HG03571 (cell line): ENCODE measurements around the gene ANO7.

Experiments
- ATAC-seq: cut with Tn5 transposase; IDR thresholded peaks from one replicate; pipeline ENCODE4 v1.9.1; 2021; ENCODE audit not compliant: unreplicated experiment

ANO7 gene

DNA sequence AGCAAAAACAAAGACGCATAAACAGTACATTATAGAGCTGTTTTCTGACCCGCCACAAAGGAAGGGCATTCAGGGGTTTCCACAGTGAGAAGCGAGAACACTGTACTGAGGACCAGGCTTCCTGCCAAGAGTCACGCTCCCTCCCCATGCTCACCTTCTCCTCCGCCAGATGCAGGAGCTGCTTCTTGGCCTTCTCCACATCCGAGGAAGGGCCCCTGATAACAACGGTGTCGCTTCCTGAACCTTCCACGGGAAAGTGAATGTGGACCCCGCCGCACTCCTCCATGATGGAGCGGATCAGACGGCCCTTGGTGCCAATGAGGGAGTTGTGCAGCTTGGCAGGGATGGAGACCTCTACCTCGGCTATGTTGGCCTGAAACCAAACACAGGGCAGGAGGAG lies 53.8 kb downstream of the ANO7 start:
- no peak for ATAC-seq

DNA sequence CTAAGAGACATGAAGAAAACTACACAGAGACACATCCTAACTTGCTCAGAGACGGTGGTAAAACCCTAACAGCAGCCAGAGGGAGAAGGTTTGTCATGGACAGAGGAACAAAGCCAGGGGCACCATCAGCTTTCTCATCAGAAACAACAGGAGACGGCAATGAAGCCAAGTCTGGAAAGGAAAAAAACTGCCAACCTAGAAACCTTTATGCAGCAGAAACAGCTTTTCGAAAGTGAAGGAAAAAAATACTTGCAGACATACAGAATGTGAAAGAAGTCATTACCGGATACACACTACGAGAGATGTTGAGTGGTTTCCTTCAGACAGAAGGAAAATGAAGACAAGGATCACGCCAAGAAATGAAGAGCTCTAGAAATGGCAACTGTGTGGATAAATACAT lies 55.9 kb downstream of the ANO7 start:
- ATAC-seq = no peak

DNA sequence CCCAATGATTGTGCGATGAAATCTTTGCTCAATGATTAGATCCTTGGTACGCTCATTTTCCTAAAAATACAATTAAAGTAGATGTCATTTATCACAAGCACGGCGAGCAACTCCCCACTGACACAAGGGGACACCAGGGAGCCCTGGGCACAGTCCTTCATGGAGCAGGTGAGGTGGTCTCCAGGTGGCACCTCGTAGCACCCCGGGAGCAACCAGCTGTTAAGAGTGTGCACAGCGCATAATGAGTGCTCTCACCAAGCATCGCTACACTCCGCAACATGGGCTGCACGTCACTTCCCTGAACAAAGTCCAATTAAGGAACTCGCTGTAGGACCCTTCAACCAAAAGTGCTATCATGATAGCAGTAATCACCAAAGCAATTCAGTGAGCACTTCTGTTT lies 59.8 kb downstream of the ANO7 start:
- no peak for ATAC-seq

DNA sequence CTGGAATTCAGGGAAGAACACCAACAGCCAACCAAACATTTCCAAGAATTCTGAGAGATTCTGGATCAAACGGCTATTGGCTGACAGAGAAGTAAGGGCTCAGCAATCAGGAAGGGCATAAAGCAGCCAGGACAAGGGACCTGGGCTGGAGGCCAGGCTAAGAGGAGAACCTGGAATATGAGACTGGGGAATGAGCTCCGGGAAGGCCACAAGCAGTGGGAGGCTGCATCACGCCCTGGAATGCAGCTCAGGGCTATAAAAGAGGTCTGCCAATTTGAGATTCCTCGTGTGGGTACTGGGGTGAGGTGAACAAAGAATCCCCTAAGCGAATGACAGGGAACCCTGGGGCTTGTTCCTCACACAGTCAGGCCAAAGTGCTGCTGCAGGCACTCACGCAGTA lies 60.4 kb downstream of the ANO7 start:
- no peak for ATAC-seq

DNA sequence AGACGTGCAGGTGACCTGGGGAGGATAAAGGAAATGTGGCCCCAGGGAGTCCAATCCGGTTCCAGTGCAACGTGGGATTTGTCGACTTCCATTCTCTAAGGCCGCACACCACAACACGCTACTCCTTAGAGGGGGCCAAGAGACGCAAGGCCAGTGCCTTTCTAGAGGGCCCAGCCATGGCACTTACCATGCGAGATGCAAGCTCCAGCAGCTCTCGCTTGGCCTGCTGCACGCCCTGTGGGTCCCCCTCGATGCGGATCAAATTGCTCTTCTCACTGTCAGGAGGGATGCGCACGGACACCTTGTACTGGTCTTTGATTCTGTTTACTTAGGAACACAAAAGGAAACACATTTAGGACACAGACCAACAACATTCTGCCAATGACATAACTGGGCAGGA lies 61.2 kb downstream of the ANO7 start:
- no peak for ATAC-seq

DNA sequence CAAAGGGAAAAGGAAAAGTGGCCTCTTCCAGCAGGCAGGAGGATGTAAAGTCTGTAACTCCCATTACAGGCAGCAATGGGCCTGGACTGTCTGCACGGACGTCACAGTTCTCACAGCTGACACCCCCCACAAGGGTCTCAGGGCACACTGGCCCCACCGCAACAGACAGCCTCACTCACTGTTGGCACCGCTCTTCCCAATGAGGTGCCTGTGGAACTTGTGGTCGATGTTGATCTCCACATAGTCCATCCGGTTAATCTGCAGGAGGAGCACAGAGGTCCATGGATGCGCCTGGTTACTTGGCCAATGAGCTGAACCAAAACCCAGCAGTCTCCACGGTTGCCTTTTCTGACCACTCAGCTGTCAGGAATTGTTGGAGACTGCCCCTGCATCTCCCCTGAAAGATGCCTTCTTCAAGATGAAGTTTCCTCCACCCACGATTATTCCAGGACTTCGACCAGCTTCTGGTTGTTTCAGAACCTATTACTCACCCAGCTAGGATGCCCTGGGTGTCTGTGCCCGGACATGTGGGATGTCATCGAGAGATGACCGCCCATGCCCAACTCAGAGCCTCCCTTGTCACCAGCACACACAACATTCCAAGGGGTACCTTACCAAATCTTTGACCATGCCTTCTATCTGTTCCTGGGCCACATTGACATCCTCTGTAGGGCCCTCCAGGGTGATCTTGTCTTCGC lies 64.5 kb downstream of the ANO7 start:
- no peak for ATAC-seq

DNA sequence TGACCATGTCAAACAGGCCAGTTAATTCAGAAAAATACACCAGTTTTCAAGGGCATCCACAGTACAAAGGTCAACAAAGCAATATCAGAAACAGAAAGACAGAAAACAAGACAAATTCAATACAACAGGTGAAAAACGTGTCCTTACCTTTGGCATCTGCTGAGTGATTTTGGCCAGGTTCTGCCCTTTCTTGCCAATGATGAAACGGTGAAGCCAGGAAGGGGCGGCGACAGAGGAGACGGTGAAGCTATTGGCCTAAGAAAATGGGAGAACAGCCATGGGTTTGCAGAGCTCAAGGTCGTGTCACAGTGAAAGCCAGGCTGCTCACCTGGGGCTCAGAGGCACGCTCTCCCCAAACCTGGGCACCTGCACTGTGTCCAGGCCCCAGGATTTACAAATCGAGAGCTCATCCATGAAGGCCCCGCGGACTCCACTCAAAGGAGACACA lies 66.5 kb downstream of the ANO7 start:
- no peak for ATAC-seq

DNA sequence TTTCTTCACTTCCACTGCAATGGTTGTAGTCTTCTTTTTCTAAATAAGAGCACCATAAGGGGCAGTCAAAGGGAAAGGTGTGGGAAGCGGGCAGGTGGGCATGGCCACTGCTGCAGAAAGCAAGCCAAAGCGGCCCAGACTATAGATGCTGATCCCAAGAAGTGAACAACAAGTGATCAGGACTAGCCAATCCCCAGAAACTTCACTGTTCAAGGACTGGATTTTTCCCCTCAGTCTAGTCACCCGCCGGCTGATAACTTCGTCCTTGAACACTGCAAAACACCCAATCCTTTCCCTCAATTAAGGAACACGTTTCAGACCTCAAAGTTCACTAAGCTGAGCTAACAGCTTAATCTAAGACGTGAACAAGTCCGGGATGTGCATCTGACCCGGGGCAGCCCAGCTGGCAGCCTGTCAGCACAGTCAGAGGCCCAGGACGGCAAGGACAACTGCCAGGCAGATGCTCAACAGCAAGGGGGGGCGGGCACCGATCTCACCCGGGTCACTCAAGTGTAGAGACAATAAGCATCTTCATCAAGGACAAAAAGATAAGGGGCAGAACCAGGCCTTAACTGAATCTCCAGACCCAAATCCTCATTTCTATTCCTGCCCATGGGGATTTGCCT lies 67.2 kb downstream of the ANO7 start:
- no peak for ATAC-seq

DNA sequence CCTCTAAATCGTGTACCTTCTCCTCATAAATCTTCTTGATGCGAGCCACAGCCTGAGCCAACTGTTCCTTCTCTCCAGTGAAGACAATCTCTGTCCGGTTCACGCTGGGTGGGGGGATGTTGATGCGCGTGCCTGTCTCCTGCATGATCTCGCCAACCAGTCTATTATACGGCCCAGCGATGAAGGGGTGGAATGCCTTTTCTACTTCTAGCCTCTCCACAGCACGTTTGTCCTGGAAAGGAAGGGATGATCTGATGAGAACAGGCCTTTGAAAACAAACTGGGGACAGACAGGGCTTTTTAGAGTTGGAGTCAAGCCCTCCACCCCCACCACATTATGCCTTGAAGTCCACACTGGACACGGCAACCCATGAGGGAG lies 67.7 kb downstream of the ANO7 start:
- ATAC-seq = no peak

DNA sequence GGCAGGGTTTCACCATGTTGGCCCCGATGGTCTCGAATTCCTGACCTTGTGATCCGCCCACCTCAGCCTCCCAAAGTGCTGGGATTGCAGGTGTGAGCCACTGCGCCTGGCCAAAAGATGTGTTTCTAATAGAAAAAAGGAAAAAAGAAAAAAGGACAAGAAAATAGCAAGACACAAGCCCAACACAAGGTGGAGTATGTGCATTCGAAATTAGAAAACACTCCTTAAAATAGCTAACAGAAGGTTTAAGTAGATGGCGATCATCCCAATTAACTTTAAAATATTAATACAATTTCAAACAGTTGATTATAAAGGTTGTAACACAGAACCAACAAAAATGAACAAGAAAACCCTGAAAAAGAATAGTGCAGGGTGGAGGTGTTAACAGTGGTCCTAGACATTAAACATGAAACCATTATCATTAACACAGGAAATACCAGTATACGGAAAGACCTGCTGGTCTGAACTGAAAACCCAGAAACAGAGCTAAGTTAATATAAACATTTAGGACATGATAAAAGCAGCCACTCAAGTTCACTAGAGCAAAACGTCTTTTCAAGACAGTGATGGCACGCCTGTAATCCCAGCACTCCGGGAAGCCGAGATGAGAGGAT lies 69.0 kb downstream of the ANO7 start:
- no peak for ATAC-seq

DNA sequence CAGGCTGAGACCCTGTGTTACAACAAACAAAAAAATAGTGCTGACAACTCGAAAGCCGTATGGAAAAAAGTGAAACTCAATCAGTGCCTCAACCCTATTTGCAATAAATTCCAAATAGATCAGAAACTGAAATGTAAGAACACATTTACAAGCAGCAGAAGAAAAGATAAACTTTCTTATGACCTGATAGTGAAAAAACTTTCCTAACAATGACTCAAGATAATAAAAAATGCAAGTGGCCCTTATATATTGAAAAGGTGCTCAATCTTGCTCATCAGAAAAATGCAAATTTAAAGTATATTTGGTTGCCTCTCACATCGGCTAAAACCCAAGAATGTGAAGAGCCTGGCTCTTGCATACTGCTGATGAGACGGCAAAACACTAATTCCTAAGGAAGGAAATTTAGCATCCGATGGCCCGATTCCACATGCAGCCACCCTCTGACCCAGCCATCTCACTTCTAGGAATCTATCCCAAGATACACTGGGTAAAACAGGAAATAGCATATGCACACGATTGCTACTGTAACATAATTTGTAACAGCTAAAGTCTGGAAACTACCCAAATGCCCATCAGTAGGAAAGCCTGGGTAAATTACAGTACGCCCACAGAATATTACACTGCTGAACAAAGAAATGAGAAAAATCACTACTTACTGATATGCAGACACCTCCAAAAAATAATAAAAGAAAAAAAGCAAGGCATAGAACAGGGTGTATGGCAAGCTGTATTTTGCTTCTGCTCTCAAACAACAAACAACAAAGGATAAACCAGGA lies 70.2 kb downstream of the ANO7 start:
- no peak for ATAC-seq

DNA sequence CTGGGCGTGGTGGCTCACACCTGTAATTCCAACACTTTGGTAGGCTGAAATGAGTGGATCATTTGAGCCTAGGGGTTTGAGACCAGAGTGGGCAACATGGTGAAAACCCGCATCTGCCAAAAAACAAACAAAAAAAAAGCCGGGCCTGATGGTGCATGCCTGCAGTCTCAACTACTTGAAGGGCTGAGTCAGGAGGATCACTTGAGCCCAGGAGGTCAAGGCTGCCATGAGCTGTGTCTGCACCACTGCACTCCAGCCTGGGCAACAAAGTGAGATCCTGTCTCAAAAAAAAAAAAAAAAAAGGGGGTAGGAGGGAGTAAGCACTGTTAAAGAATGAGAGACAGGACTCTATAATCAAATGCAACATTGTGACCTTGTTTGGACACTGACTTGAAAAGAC lies 72.4 kb downstream of the ANO7 start:
- ATAC-seq = no peak

DNA sequence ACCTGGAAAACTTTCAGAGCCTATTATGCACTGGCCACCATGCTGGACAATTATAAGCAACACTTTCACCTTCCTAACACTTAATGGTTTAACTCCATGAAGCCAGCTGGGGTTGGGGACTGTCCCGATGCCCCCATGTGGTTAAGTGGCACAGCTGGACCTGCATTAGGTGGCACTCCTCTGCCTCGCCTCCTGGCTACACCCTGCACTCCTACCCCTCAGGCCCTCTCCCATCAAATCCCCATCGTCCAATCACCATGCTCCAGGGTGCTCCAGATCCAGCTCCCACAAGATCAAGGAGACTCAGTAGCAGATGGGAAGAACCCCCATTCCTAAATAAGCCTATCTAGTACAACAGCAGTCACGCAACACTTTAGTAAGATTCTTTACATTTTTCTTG lies 73.2 kb downstream of the ANO7 start:
- no peak for ATAC-seq

DNA sequence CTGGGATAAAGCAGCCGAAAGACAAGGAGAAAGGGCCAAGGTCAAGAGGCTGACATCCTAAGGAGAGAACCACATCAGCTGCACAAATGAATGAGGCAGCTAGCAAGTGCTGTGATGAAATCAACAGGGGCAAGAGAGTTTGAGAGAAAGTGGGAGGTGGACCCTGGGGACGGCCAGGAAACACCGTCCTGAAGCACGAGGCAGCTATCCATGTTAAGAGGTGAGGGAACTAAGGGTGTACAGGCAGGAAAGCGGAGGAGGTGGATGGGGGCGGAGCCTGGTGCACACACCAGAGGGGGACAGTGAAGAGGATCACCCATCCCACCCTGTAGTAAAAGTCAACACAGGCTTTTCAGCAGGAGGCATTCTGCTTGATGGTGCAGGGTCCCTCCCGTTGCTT lies 74.6 kb downstream of the ANO7 start:
- ATAC-seq = no peak

DNA sequence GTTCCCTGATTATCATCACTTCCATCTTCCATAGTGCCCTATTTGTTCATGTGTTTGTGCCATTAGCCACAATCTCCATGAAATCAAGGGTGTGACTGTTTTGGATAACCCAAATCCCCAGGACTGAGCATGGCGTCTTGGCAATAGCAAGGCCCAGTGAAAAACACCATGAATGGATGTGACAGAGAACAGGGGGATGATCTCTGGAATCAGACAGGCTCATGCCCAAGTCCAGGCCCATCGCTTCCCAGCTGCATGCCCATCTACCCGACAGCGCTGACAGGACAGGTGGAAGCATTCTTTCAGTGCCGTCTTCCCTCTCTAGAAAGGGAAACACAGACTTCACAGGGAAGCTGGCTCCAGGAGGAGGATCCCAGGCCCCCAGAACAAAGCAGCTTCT lies 77.0 kb downstream of the ANO7 start:
- ATAC-seq = no peak

DNA sequence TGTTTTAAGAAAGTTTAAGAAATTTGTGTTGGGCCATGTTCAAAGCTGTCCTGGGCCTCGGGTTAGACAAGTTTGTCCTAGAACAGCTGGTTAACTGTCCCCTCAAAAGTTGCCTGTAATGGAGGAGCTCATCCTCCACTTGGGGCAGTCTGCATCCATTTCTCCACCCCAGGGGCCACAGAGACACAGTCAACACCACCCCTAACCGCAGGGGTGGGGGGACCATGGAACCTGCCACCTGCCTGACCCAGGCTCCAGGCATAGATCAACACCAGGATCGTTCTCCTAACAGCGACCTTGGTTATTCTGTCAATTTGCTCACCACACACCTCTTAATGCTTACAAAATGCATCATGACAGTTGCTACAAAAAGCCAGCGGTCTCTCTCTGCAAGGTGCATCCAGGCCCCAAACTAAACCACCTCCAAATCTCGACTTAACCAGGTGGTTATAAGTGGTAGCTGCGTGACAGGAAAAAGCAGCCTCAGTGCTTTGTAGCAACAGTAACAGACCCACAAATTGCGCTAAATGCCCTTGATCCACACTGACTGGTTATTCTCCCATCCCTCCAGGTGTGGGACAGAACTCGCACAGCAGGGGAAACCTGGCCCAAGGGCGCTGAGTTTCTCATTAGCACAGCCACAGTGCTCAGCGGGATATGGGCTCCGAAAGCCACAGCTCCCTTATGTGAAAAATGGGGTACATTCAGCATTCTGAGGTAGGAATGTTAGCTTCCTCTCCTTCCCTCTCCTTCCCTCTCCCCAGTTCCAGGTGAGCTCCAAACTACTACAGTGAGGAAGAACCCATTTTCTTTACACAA lies 79.0 kb downstream of the ANO7 start:
- no peak for ATAC-seq

DNA sequence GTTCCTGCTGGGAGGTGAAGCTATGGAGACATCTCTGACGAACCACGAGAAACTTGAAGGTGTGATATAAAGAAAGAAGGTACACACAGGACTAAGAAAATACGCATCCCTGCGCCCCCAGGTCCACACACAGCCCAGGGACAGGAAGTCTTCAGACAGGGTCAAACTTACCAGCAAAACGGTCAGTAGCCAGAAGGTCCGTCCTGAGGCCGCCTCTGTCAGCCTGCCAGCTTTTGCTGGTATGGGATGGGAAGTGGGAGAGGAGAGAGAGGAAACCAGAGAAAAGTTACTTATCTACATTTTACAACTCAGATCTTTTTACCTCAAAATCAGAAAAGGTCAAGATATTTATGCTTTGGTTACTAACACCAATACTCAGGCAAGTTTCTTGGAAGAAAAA lies 79.8 kb downstream of the ANO7 start:
- ATAC-seq = no peak

DNA sequence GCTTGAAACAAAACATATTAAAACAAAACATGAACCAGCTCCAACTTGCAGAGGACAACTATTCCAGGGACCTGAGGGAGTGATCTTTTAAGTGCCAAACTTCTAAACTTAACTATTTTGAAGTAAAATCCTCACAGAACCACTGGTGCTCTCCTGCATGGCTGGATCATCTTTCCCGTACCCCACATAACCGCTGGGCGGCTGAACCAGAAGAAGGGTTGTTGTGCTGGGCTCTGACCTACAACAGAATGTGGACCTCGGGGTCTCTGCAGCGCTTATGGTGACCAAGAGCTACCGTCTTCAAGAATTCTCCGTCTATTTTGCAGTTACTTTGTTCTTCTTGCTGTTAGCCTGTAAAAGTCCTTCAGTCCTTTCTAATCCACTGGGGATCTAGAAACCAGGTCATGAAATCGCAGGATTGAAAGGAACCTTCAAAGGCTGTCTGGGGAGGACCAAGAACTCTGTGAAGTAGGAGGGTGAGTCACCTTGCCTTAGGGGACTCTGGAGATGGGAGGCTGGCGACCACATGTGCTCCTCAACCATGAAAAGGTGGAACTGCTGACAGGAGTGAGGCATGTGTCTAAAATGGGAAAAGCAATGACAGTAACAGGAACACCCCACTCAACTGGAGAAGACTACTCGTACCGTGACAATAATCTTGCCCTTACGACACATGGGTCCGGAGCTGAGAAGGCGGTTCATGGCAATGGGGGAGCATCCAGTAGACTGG lies 80.4 kb downstream of the ANO7 start:
- ATAC-seq = no peak

DNA sequence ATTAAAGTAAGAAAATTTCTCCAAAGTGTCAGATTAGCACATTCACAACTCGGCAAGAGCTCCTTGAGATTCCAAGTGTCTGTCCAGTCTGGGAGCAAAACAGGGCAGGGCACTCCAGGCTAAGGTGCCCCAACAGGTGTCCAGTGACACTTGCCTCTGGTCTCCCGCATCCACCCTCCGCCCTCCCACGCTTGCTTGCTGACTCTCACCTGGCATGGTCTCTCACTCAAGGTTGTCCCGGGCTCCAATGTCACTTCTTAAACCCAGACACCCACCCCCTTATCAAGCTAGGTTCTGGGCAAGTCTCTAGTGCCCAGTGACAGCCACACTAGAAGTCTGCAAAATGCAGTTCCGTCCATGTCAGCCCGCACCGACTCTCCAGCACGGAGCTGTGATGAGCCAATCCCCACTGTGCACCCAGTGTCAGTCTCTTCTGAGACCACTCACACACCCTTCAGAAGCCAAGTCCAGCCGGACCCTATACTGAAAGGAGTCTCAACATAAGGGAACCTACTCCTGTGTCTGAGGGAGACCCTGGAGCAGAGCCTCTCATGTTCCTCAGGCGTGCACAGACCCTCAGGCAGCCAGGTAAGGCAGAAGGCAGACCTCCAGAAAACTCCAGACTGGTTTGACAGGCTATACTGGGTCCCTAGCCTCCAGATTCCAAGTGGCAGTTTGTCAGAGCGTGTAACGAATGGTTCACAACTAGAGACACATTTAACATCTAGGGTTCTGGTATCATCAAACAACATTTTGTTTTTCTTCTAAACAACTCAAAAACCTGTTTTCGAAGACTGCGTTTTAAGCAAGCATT lies 81.4 kb downstream of the ANO7 start:
- no peak for ATAC-seq

DNA sequence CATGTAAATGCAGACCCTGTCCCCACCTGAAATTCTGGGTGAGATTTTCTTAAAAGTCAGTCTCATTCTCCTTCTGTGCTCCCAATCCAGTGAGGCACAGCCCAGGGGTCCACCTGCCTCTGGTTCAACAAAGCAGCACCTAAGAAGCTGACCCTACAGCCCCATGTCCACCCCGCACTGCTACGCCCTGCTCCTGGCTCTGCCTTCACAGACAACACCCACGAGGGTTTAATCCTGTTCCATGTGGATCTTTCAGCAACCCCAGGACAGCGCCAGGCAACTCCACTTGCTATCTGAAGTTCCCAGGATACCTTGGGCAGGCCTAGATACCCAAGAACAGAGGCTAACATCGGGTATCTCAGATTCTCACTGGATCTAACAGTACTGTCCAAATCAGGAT lies 82.1 kb downstream of the ANO7 start:
- no peak for ATAC-seq
